ENCODE measurements around the gene ARHGAP8. TPM values are rescaled to one million over a fixed set of nuclear protein-coding genes. Genes with fewer than 3 reads are reported as not detected.

ARHGAP8 gene
- polyA plus RNA-seq, 3 donors: 31.4 to 51.0 (median 37.3) TPM

DNA sequence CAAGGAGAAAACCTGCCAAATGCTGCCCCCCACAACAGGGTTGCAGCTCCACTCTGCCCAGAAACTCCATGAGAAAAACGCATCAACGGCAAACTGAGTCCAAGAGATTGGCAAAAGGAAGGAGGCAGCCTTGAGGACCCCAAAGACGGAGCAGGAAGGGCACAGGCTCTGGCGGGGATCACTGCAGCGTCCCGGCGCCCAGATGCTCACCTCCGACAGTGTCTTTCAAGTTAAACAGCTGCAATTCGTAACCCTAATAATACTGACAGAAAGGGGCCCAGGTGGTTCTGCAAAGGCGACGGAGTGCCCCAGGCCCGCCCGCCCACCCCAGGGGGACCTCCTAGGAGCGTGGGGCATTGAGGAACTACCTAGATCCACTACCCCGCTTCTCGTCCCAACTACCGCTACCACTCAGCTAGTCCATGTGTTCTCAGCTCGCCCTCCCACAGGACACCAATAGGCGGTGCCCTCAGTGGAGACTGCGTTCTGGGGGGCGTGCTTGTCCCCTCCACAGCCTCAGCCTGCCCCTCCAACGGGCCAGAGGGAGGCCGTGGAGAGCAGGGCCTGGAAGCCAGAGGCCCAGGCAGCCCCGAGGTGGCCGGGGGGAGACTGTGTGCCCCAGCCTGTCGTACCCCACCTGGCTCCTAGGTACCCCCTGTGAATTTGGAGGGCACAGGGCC lies 130.0 kb downstream of the ARHGAP8 start:
- no peak for DNase-seq

DNA sequence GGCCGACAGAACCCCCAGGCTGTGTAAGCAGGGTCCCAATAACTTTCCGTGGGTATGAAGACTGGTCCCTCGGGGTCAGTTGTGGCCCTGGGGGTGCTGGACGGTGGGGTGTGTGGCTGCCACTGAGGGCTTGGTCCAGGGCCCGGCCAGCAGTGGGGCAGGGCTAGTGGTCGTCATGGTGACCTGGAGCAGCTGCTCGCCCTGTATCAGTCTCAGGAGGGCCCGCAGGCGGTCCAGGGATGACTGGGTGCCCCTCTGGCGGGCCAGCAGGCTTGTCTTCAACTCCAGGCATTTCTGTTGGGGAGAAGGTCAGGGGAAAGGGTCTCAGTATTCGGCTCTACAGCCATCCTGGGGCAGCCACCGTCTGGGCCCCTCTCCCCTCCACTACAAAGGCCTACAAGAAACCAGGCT lies 130.6 kb downstream of the ARHGAP8 start:
- DNase-seq: no peak

DNA sequence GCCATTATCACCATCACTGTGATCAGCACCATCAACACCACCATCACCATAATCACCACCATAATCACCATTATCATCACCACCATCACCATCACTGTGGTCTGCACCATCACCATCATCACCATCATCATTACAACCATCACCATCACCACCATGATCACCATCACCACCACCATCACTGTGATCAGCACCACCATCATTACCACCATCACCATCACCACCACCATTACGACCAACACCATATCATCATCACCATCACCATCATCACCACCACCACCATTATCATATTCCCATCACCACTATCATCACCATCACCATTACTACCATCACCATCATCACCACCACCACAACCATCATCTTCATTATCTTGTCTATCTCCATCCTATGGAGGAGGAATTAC lies 132.2 kb downstream of the ARHGAP8 start:
- no peak for DNase-seq

DNA sequence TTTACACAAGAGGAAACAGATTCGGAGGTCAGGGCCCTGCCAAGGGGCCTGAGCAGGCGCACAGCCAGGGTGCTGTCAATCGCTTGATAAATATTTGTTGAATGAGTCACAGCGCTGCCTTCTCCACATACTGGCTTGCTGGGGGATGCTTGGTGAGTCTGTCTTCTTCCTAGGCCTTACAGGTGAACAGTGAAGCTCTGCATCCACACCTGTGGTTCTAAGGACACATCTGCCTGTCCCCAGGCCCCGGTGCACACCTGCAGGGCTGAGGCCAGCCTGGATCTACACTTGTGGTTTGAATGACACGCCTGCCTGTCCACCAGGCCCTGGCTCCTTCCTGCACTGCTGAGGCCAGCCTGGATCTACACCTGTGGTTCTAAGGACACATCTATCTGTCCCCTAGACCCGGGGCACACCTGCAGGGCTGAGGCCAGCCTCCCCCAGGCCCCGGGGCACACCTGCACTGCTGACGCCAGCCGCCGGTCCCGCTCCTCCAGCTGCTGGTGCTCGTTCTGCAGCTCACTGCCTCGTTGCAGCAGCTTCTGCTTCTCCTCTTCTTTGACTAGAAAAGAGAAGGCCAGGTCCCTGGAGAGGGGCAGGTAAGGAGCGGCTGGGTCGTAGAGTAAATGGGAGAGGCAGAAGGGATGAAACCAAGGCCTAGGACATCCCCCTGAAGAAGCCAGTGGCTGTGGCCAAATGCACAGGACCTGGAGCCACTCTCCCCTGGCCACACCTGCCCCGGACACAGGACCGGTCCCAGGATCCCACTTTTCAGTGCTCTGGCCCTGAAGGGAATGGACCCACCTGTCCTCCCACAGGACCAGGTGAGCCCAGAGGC lies 132.8 kb downstream of the ARHGAP8 start:
- DNase-seq: no peak

DNA sequence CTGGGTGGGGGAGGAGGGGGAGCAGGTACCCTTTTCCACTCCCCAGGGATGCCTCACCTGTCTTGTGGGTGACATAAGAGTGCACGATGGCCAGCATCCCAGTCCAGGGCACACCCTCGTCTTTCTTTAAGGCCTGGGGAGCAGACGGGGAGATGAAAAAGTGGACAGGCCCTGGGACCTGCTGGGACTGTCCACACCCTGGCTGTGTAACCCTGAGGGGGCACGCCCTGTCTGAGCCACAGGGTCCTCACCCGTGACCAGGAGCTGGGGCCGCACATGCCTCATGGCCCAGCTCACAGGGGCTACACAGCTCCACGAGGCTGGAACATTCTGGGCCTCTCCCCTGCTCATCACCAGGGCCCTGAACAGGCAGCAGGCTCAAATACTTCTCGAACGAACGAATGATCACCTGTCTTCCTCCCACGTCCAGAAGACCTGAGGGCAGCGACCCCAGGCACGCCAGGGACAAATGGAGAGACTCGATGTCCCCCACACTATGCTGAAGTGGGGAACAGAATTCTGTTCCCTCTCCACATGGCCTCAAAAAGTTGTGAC lies 133.5 kb downstream of the ARHGAP8 start:
- DNase-seq: no peak

DNA sequence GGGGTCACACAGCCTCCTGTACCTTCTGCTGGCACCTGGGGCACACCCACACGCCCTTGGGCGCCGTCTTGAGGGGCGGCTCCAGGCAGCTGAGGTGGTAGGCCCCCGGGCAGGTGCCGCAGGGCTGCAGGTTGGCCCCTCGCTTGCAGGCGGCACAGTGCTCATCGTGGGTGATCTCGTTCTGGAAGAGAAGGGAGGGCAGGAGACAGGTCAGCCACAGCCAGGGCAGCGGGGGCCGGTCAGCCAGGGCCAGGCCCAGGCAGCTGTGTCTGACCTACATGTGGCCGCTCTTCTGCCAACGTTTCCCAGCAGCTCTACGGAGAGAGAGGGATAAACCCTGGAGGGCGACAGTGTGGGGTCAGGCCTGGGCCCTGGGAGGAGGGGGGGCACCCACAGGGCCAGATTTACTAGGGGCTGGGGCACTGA lies 135.6 kb downstream of the ARHGAP8 start:
- no peak for DNase-seq

DNA sequence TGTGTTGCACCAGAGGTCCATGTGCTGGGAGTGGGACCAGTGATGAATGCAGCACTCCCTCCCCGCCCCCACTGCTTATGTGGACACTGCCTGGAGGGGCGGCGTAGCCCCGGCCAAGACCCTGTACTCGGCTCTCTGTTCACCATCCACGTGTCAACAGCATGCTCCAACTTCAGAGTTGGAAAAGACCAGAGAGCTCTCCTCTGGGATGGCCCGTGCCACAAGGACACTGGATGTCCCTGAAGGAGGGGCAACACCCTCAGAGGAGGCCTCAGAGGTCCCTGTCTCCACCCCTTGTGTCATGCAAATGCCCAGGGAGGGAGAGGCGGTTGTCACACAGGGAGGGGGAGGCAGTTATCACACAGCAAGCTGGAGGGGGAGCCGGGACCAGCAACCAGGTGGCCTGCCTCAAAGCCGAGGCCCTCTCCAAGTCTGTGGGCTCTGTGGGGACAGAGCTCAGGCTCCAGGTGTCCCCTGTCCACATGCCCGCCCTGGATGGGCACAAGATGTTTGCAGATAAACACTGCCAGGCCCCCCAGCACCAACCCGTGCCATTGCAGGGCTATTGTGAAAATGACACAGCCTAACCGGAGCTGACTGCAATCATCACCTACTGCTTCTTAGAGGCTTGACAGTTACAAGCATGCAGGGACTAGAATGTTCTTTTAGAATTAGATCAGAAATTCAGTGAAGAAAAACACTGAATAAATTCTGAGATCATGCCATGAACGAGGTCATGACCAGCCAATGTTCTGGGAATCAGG lies 136.3 kb downstream of the ARHGAP8 start:
- no peak for DNase-seq

DNA sequence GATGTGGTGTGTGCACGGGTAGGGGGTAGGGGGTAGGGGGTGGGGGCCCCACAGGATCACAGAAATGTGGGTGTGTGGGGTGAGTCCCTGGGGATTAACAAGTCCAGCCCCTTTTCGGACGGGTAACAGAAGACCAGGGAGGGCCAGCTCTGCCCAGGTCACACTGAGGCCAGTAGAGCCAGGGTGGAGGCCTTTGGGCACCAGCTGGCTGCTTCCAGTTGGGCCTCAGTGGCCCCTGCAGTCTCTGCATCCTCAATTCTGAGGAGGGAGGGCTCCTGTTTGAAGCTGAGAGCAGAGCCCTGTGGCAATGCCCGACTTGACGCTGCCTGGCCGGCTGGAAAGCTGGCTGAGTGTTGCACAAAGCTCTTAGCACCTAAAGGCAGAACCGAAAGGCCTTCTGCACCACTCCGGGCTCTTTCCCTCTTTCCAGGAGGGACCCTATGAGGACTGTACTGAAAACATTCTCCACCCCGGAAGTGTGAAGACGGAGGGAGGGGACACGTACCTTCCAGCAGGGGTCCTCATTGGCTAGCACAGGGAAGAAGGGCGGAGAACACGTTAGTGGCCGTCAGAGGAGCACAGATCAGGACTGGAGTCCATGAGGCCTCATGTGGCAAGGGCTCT lies 137.0 kb downstream of the ARHGAP8 start:
- no peak for DNase-seq

DNA sequence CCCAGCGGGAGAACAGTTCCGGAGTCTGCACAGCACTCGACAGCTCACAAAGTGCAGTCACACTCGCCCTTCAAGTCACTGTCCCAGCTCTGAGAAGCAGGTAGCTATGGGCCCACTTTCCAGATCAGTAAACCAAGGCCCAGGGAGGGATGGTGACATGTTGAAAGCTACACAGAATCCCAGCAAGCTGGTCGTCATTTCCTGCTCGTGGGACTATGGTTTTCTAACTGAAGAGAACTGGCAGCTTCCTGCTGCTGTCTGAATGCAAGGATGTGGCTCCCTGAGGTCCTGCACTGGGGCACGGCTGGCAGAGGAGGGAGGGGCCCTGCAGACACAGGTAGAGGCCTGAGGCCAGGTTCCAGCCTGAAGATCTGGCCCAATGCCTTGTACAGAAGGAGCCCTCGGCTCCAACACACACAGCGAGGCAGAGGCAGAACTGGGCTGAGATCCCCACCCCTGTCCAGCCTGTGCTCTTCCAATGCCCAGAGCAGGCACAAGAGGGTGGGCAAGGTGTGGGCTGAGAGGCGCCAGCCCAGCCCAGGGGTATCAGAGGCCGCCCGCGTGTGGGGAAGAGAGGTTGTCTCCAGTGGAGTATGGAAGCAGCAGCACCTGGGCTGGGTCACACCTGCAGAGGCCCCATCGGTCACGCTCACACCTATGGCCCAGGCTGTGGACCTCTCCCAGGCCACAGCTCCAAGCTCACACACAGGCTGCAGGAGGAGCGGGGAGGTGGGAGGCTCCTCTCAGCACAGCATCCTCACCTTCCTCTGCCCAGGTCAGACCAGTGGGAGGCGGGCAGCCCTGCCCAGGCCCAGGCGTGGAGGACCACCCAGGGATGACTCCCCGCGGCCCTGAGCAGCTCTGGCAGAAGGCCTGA lies 138.3 kb downstream of the ARHGAP8 start:
- no peak for DNase-seq

DNA sequence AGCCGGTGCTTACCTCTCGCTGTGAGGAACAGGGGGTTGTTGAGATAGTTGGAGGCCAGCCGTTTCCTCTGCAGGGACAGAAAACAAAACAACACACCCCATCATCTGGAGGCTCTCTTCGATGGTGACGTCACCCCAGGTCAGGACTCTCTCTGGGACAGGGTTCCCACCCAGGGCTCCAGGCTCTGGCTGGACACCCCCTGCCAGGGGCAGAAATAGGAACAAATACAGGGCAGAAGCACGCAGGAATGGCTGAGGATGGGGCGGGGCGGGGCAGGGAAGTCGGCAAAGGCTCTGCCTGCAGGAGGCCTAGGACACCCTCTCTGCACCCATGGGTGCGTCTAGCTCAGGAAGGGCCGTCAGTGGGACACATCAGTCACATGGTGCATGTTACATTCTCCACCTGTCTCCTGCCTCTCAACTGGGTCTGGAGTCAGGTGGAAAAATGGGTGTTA lies 138.9 kb downstream of the ARHGAP8 start:
- no peak for DNase-seq

DNA sequence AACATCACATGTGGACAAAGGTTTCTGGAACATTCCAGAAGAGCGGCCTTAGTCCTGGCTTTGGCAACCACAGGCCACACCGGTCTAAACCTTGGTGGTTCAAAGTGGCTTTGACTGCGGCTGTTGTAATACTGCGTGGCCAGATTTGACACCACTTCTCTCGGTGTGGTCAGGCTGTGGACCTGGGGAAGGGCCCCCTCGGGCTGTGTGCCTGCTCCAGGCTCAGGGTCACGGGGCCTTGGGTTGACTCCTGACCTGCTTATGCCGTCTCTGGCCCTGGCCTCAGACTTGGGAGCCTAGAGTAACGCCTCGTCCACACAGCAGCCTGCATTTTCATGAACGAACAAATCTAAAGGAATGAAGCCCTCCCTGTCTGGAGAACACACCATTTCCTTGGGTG lies 139.4 kb downstream of the ARHGAP8 start:
- no peak for DNase-seq

DNA sequence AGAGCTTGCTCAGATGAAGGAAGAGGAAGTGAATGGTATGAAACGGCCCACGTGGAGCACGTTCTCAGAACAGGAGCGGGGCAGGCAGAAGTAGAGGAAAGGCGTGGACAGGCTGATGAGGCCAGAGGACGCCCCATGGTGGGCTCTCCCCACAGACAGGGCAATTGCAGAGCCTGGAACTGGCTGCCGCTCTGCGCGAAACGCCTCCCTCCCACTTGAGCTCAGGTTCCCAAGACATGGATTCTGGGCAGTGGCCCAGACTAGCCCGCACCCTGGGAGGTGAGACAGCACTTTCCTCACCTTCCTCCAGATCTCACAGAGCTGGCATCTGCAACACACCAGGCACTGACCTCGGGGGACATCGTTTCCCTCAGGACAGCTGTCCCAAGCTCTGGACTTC lies 139.9 kb downstream of the ARHGAP8 start:
- DNase-seq: no peak

DNA sequence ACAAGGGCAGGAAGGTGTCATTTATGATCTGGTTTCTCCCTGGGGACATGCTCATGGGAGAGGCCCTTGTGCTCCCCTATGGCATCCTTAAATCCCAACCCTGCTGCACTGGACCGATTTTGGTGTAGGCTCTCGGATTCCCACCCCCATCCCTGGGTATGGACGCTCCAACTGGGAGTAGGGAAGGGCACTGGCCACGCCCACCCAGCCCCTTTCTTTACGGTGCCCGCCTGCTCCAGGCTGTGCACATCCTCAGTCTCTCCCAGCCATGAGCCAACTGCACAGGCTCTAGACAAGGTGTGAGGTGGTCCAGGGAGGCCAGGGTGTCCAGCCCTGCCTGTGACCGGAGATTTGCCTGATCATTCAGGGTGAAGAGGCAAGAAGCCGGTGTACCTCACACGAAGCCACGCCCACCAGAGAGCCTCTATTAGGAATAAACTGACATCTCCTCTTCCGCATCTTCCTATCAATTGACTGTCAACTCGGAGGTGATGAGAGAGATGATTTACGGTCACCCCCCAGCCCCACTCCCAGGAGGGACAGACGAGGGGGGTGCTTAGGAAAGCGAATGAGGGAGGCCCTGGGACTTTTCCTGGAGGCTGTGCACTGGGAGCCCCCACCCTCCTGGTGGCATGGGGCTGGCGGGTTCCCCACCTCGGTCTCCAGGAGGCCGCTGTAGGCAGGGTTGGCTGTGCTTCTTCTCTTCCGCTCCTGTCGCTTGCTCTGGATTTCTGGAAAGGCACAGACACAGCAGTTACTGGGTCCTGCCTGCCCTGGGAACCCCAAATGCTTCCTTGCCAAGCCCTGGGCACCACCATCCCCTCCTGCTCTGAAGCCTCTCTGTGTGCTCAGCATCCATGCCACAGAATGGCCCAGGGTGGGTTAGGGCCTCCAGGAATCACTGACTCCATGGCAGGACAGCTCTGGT lies 140.7 kb downstream of the ARHGAP8 start:
- no peak for DNase-seq

DNA sequence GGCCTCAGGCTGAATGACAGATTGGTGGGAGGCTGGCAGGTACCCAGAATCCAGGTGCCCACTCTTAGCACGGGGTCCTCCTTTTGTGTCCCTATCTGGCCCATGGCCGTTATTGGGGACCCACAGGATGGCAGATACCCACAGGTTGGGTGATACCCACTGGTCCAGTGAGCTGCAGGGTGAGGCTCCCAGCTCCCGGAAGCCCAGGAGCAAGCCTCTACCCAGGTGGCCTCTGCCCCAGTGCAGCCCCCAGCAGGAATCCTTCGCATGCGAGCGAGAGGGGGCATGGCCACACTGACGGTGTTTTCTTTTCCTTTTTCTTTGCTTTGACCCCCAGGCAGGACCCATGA lies 141.3 kb downstream of the ARHGAP8 start:
- no peak for DNase-seq

DNA sequence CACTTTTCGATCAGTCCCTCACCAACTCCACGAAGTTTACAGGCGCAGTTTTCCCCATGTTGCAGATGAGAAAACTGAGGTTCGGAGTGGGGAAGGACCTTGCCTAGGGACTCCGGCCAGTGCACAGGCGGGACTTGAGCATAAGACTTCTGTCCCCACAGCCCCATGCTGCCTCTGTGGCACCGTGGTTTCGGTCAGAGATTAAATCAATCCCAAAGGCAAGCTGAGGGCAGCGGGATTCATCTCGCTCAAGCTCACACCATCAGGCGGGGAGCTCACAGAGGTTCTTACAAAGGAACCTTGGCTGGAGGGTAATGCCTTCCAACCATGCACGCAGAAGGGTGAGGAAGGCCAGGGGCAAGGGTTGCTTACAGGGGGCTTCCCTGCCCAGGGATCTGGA lies 141.9 kb downstream of the ARHGAP8 start:
- no peak for DNase-seq

DNA sequence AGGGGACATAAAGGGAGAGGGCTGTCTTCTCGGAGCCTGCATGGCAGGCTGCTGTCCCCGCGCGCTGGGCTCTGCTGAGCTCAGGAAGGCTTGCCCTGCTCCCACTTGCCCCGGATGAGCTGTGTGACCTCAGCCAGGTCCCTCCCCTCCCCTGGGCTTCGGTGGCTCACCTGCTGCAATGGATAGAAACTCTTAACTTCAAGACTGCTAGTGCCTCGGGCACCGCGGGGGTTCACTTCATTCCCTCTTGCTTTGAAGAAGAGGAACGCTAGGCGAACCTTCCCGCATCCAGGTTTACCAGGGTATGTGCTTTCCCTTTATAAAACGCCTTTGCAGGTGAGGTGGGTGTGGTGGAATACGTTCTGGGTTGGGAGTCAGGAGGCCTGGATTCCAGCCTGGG lies 142.4 kb downstream of the ARHGAP8 start:
- DNase-seq: no peak

DNA sequence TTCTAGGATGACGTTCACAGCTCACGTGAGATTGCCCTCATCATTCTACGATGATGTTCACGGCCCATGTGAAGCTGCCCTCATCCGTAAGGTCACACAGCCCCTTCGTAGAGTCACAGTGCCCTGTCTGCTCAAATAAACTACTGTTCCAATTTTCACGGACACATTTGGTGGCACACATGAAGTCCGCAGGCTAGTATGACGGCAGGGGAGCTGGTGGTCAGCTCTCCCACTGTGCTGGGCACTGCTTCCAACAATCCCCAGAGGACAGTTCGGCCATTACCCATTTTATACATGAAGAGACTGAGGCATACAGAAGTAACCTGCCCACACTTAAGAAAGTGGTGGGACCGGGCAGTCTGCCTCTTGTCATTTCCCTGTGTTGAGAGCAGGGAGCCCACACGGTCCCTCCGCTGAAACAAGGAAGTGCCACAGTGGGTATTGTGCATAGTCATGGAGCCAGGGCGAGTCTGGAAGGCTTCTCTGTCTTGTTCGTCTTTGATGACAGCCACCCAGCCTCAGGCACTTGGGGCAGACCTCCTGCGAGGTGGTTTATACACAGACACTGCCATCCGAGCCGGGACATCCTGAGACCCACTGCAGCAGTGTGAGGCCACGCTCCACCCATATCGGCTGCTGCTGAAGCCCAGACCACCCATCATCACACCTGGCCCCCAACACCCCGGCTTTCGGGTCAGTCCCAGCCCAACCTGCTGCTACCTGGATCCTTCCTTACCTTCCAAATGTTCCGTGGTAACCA lies 143.1 kb downstream of the ARHGAP8 start:
- no peak for DNase-seq

DNA sequence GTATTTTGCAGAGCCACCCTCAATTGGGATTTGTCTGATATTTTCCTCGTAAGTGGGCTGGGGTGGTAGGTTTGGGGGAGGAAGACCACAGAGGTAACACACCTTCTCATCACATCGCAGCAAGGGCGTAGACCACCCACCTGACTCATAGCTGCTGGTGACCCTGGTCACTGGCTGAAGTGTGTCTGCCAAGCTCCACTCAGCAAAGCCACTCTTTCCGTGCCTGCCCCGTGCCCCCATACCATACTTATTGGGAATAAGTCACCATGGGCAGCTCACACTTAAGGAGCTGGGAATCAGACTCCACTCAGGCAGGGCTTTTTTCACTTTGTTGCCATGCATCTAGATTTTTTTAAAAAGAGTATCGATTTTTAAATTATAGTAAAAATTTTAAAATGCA lies 145.9 kb downstream of the ARHGAP8 start:
- no peak for DNase-seq

DNA sequence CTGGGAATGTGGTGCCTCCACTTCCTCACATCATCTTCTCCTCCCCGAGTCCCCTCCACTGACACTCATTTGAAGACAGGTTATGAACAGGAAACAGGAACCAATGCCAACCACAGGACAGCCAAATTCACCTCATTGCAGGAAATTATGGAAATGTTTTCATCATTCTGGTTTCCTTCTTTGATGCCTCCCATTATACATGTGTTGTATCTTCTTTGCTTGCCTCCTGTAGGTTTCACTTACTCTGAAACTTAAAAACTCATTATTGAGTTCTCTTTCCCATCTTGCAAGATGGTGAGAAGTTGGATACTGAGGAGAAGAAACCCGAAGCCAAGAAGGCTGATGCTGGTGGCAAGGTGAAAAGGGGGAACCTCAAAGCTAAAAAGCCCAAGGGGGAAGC lies 148.9 kb downstream of the ARHGAP8 start:
- DNase-seq: no peak

All from renal pelvis (tissue), 4 donors.